SK-N-SH (cell line): Measurements from ENCODE around the gene CDCA8.

Experiments used
- FOSL2 ChIP-seq: IDR thresholded peaks from 2 replicates; pipeline ENCODE4 v1.4.0; 2012; ENCODE audit warnings: low read depth, mild to moderate bottlenecking, moderate library complexity, borderline replicate concordance
- NRF1 ChIP-seq: IDR thresholded peaks from 2 replicates; pipeline ENCODE4 v1.6.1; 2012; ENCODE audit warnings: low read depth, mild to moderate bottlenecking, low read length
- PBX3 ChIP-seq: IDR thresholded peaks from 2 replicates; pipeline ENCODE4; 2012
- POLR2AphosphoS5 ChIP-seq: IDR thresholded peaks from 2 replicates; pipeline ENCODE4 v1.6.1; 2012; ENCODE audit warnings: low read depth, low read length
- SIN3A ChIP-seq: IDR thresholded peaks from 2 replicates; pipeline ENCODE4 v1.6.1; 2012; ENCODE audit warnings: low read depth, mild to moderate bottlenecking, low read length, moderate library complexity, borderline replicate concordance
- USF2 ChIP-seq: fragments of 150-350 bp; IDR thresholded peaks from 2 replicates; pipeline ENCODE4 v1.6.1; 2017; ENCODE audit warnings: antibody characterized with exemption, low read length, low read depth, borderline replicate concordance
- YY1 ChIP-seq: IDR thresholded peaks from 2 replicates; pipeline ENCODE4 v1.4.0; 2012; ENCODE audit warnings: low read depth, mild to moderate bottlenecking
- TF ChIP-seq, protein P1 (sequence below): fragments of 200-600 bp; sonication (generic); IDR thresholded peaks from 2 replicates; pipeline ENCODE4 v1.6.1; 2017; ENCODE audit warnings: antibody characterized with exemption, mild to moderate bottlenecking, moderate library complexity

GRCh38 chr1:37705399-37705798 lies 13.1 kb downstream of the CDCA8 start:
- TF ChIP-seq SIN3A (no peak), POLR2AphosphoS5 (no peak), USF2 (no peak), YY1 (no peak), FOSL2 (no peak), PBX3 (no peak), NRF1 (no peak)
- TF ChIP-seq, protein P1, sequence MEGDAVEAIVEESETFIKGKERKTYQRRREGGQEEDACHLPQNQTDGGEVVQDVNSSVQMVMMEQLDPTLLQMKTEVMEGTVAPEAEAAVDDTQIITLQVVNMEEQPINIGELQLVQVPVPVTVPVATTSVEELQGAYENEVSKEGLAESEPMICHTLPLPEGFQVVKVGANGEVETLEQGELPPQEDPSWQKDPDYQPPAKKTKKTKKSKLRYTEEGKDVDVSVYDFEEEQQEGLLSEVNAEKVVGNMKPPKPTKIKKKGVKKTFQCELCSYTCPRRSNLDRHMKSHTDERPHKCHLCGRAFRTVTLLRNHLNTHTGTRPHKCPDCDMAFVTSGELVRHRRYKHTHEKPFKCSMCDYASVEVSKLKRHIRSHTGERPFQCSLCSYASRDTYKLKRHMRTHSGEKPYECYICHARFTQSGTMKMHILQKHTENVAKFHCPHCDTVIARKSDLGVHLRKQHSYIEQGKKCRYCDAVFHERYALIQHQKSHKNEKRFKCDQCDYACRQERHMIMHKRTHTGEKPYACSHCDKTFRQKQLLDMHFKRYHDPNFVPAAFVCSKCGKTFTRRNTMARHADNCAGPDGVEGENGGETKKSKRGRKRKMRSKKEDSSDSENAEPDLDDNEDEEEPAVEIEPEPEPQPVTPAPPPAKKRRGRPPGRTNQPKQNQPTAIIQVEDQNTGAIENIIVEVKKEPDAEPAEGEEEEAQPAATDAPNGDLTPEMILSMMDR: no peak
